CD14-positive monocyte (primary cell): ENCODE measurements around the gene FBXW11. TPM values are rescaled to one million over a fixed set of nuclear protein-coding genes. Genes with fewer than 3 reads are reported as not detected.

Experiments used
- DNase-seq, 3 donors: peaks; one replicate each; pipeline ENCODE4 v3.0.0-alpha.2; 2011 to 2022
- H2AFZ ChIP-seq: 2 replicates; pipeline ENCODE4 v1.6.0; 2012; ENCODE audit warnings: mild to moderate bottlenecking, low read depth, low read length, inconsistent platforms; ENCODE audit not compliant: insufficient read depth, poor library complexity, severe bottlenecking
- H3K27ac ChIP-seq, 2 donors: 1 replicate in 1 of 2; 2 replicates in 1 of 2; pipeline ENCODE4 v1.5.1; 2012 to 2013; ENCODE audit warnings: low read length in 2 of 2, control low read depth in 1 of 2, inconsistent platforms in 1 of 2, low read depth in 1 of 2, mild to moderate bottlenecking in 1 of 2
- H3K27me3 ChIP-seq, 2 donors: one replicate each; pipeline versions ENCODE4 v1.6.0 to v1.6.1; 2011 to 2013; ENCODE audit warnings: low read length in 2 of 2; ENCODE audit not compliant: control insufficient read depth in 2 of 2, insufficient read depth in 2 of 2
- H3K36me3 ChIP-seq, 2 donors: replicated peaks in 1 of 2; 1 replicate in 1 of 2; 2 replicates in 1 of 2; pipeline versions ENCODE4 v1.5.1 to v1.6.1; 2012 to 2013; ENCODE audit warnings: low read length in 2 of 2, control low read depth in 1 of 2, inconsistent platforms in 1 of 2, mild to moderate bottlenecking in 1 of 2; ENCODE audit not compliant: insufficient read depth in 2 of 2, control insufficient read depth in 1 of 2
- H3K4me1 ChIP-seq, 2 donors: 1 replicate in 1 of 2; 2 replicates in 1 of 2; pipeline versions ENCODE4 v1.5.1 to v1.6.1; 2012 to 2013; ENCODE audit warnings: low read length in 2 of 2, control low read depth in 1 of 2, inconsistent platforms in 1 of 2, mild to moderate bottlenecking in 1 of 2, moderate library complexity in 1 of 2; ENCODE audit not compliant: insufficient read depth in 2 of 2, control insufficient read depth in 1 of 2
- H3K4me2 ChIP-seq: replicated peaks from 2 replicates; pipeline ENCODE3; 2012; ENCODE audit warnings: low read length, moderate library complexity, mild to moderate bottlenecking; ENCODE audit not compliant: poor library complexity, severe bottlenecking; ENCODE audit errors: extremely low read depth
- H3K4me3 ChIP-seq, 3 experiments: fragments of 200-600 bp in 1 of 3; sonication (generic) in 1 of 3; replicated peaks in 1 of 3; 1 replicate in 2 of 3; 2 replicates in 1 of 3; pipeline ENCODE4 v1.5.1; 2011 to 2013; ENCODE audit warnings: low read length in 3 of 3, mild to moderate bottlenecking in 3 of 3, control low read depth in 2 of 3, low read depth in 2 of 3, inconsistent platforms in 1 of 3, moderate library complexity in 1 of 3
- H3K79me2 ChIP-seq: 2 replicates; pipeline ENCODE4 v1.6.0; 2012; ENCODE audit warnings: mild to moderate bottlenecking, control low read depth, inconsistent platforms, low read length, moderate library complexity; ENCODE audit not compliant: insufficient read depth
- H3K9ac ChIP-seq: 2 replicates; pipeline ENCODE4 v1.6.0; 2017; ENCODE audit warnings: low read length, mild to moderate bottlenecking; ENCODE audit not compliant: insufficient read depth, poor library complexity, severe bottlenecking
- H3K9me3 ChIP-seq, 2 donors: replicated peaks in 1 of 2; 1 replicate in 1 of 2; 2 replicates in 1 of 2; pipeline versions ENCODE4 v1.5.1 to v1.6.1; 2012 to 2013; ENCODE audit warnings: low read length in 2 of 2, control low read depth in 1 of 2; ENCODE audit not compliant: control insufficient read depth in 1 of 2, insufficient read depth in 1 of 2
- H4K20me1 ChIP-seq: 2 replicates; pipeline ENCODE4 v1.6.0; 2012; ENCODE audit warnings: mild to moderate bottlenecking, low read length, control low read depth, moderate library complexity; ENCODE audit not compliant: insufficient read depth
- H3K27ac Mint-ChIP-seq, 7 donors: one replicate each; pipeline ENCODE4 v1.8.0; 2020; ENCODE audit warnings: mild to moderate bottlenecking in 7 of 7, mixed read lengths in 7 of 7, moderate library complexity in 6 of 7, inconsistent platforms in 2 of 7
- H3K27me3 Mint-ChIP-seq, 3 donors: one replicate each; pipeline ENCODE4 v1.8.0; 2021 to 2022; ENCODE audit warnings: low read depth in 3 of 3, mild to moderate bottlenecking in 3 of 3, mixed read lengths in 3 of 3, moderate library complexity in 3 of 3, inconsistent platforms in 1 of 3
- H3K36me3 Mint-ChIP-seq, 2 donors: one replicate each; pipeline ENCODE4 v1.8.0; 2020; ENCODE audit warnings: mixed read lengths in 2 of 2, inconsistent platforms in 1 of 2, mild to moderate bottlenecking in 1 of 2
- H3K4me1 Mint-ChIP-seq: one replicate; pipeline ENCODE4 v1.8.0; 2020; ENCODE audit warnings: mild to moderate bottlenecking, mixed read lengths
- H3K4me3 Mint-ChIP-seq, 2 donors: one replicate each; pipeline ENCODE4 v1.8.0; 2020; ENCODE audit warnings: mild to moderate bottlenecking in 2 of 2, mixed read lengths in 2 of 2, moderate library complexity in 1 of 2
- H3K9me3 Mint-ChIP-seq, 7 donors: one replicate each; pipeline ENCODE4 v1.8.0; 2020 to 2022; ENCODE audit warnings: mixed read lengths in 7 of 7, mild to moderate bottlenecking in 6 of 7, moderate library complexity in 6 of 7, inconsistent platforms in 2 of 7
- WGBS: methylation state at CpG from one replicate; pipeline ENCODE4 v1.1.5; 2013; ENCODE audit warnings: missing lambda C conversion rate; ENCODE audit not compliant: insufficient coverage; 5-methylcytosine and 5-hydroxymethylcytosine counted together
- intact Hi-C, 2 donors: fragments of 100-400 bp; cut with micrococcal nuclease; formaldehyde crosslinking; loops; one replicate each; pipeline versions ENCODE4 v1.15.0 to v1.15.1; 2023
- polyA plus RNA-seq, 3 donors: library from polyadenylated mRNA; depleted of rRNA in 1 of 3; unstranded in 2 of 3; stranded (reverse) in 1 of 3; fragments of 300-500 nt in 2 of 3; fragments of >200 nt in 1 of 3; fragmentation: Illumina TruSeq in 2 of 3; gene quantifications; 1 replicate in 2 of 3; 2 replicates in 1 of 3; pipeline ENCODE4 v1.2.3, GENCODE V29; 2012 to 2021
- TF ChIP-seq, protein P1 (sequence below): fragments of 200-600 bp; IDR thresholded peaks from one replicate; pipeline ENCODE4 v1.8.0; 2022; ENCODE audit warnings: antibody characterized with exemption, mild to moderate bottlenecking

The FBXW11 gene
- polyA plus RNA-seq, 3 donors = 15.0 to 24.5 (median 18.2) TPM

DNA sequence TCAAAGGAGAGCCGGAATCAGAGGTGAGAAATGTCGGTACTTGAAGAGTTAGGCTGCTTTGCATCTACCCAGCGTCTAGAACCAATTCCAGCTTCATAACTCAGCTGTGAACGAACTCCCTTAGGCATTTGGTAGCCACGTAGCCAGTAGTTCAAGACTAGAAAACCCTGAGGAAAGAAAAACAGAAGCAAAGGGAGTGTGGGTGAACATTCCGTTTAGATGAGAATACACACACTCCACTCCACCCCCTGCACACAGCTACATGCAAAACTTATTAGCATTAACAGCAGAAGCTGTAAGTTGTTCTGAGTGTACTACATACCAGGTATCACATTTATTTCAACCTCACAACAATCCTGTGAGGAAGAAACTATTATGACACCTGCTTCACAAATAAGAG, 142.5 kb downstream of the FBXW11 start:
- no peak overlapping the region for H2AFZ ChIP-seq
- no peak overlapping the region for H3K9ac ChIP-seq
- TF ChIP-seq, protein P1, sequence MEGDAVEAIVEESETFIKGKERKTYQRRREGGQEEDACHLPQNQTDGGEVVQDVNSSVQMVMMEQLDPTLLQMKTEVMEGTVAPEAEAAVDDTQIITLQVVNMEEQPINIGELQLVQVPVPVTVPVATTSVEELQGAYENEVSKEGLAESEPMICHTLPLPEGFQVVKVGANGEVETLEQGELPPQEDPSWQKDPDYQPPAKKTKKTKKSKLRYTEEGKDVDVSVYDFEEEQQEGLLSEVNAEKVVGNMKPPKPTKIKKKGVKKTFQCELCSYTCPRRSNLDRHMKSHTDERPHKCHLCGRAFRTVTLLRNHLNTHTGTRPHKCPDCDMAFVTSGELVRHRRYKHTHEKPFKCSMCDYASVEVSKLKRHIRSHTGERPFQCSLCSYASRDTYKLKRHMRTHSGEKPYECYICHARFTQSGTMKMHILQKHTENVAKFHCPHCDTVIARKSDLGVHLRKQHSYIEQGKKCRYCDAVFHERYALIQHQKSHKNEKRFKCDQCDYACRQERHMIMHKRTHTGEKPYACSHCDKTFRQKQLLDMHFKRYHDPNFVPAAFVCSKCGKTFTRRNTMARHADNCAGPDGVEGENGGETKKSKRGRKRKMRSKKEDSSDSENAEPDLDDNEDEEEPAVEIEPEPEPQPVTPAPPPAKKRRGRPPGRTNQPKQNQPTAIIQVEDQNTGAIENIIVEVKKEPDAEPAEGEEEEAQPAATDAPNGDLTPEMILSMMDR = no peak
- H3K4me2 ChIP-seq = no peak overlapping the region
- Mint-ChIP-seq H3K9me3 (no peaks in the 10 kb centered on the region), H3K27ac (no peak overlapping the region), H3K4me1 (peaks cover 32% of the 10 kb centered on the region), H3K27me3 (no peaks in the 10 kb centered on the region), H3K36me3 (peaks cover 49 to 67% of the 10 kb centered on the region in 2 donors), H3K4me3 (no peak overlapping the region)
- intact Hi-C loops = no loop called here
- no peaks in the 10 kb centered on the region for H3K9me3 ChIP-seq
- no peaks in the 10 kb centered on the region for H3K79me2 ChIP-seq
- peaks cover 17 to 48% of the 10 kb centered on the region in 2 donors for H3K36me3 ChIP-seq
- DNase-seq = no peak
- H4K20me1 ChIP-seq = no peaks in the 10 kb centered on the region
- no peak overlapping the region for H3K4me3 ChIP-seq
- no peak overlapping the region for H3K27ac ChIP-seq
- peaks cover 12 to 13% of the 10 kb centered on the region in 2 donors for H3K4me1 ChIP-seq
- WGBS = 80% methylated on average over 1 of the region's 6 CpGs
- no peaks in the 10 kb centered on the region for H3K27me3 ChIP-seq

DNA sequence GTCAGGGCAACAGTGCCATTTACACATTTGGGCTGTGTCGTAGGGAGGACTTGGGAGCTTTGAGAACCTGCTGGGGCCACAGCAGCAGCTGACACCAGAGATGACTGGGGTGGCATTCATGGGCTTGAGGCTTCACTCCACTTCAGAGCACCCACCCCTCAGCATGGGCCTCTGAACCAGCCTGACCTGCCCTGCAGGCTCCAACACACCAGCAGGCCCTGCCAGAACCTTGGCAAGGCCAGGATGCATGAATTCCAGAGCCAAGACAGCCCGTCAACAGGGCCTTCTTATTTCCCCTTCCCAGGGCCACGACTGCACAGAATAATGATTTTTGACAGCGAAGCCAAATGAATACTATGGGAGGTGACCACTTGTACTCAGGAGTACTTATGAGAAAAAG, 143.8 kb downstream of the FBXW11 start:
- H3K9ac ChIP-seq = no peak overlapping the region
- intact Hi-C loops = no loop called here
- H3K79me2 ChIP-seq = no peaks in the 10 kb centered on the region
- Mint-ChIP-seq H3K4me1 (peaks cover 32% of the 10 kb centered on the region), H3K9me3 (peaks cover 0 to 3% (median 0%) of the 10 kb centered on the region in 7 donors), H3K4me3 (no peak overlapping the region), H3K36me3 (peaks cover 37 to 63% of the 10 kb centered on the region in 2 donors), H3K27me3 (no peaks in the 10 kb centered on the region), H3K27ac (no peak overlapping the region)
- no peak overlapping the region for H2AFZ ChIP-seq
- peaks cover 12 to 14% of the 10 kb centered on the region in 2 donors for H3K4me1 ChIP-seq
- no peak overlapping the region for H3K4me3 ChIP-seq
- H4K20me1 ChIP-seq = no peaks in the 10 kb centered on the region
- no peak overlapping the region for H3K27ac ChIP-seq
- H3K36me3 ChIP-seq = peaks cover 8 to 35% of the 10 kb centered on the region in 2 donors
- no peaks in the 10 kb centered on the region for H3K9me3 ChIP-seq
- H3K27me3 ChIP-seq = no peaks in the 10 kb centered on the region
- TF ChIP-seq, protein P1 = no peak
- DNase-seq = no peak
- no CpG with 5 or more reads among the region's 4 CpGs for WGBS
- no peak overlapping the region for H3K4me2 ChIP-seq
